ENCODE data around the gene BMP7. TPM values are rescaled to one million over a fixed set of nuclear protein-coding genes. Genes with fewer than 3 reads are reported as not detected.

The BMP7 gene
- total RNA-seq, 1 donor from 2014 or later: 3.7 TPM

DNA sequence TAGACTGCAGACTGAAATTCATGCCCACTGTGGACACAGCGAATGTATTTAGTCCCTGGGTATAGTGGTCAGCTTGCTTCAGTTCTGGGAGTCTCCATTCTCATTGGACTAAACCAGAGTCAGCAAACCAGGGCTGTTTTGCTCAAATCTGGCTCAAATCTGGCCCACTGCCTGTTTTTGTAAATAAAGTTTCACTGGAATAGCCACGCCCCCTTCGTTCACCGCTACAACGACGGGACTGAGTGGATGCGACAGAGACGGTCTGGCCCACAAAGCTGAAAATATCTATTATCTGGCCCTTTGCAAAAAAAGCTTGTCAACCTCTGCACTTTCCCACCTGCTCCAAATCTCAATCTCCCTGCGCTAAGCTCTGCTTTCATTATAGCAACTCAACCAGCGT lies 135.4 kb downstream of the BMP7 start:
- H3K27ac ChIP-seq (ENCODE audit: low read depth, low read length): no peak overlapping the region

DNA sequence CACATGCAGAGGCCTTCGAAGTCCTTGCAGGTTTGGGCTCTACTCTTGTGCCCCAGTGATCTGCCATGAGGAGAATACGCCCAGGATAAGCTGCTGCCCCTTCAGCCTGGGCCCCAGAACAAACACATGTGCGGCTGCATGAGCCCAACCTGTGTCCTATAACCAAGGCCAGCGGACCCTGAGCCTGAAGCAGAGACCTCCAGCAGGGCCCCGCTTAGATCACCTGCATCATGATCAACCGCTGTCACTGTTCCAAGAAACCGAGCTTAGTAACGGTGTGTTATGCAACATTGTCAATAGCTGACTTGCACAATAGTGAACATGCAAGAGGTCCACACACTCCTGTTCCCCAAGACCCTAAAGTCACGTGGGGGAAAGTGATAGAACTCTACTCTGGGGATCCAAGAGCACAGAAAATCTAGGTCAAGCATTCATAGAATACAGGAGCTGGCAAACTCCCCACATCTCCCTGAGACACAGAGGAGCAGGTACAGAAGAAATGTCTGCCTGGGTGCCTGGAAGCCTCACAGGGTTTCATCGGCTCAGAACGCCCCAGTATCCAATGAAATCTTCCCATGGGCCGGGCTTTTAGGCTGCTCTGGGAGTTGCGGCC lies 136.2 kb downstream of the BMP7 start:
- Histone ChIP-seq H3K9ac (ENCODE audit: low read depth in 1 of 3, low read length in 3 of 3) (no peak overlapping the region), H3K27me3 (ENCODE audit: control insufficient read depth in 3 of 3, insufficient read depth in 3 of 3, low read length in 3 of 3) (peaks cover 0 to 21% (median 10%) of the 10 kb centered on the region in 3 donors), H3K27ac (ENCODE audit: low read depth, low read length) (no peak overlapping the region), H3K4me3 (ENCODE audit: low read length in 3 of 3) (no peak overlapping the region), H3K36me3 (ENCODE audit: control insufficient read depth in 3 of 3, insufficient read depth in 3 of 3, low read length in 3 of 3) (no peaks in the 10 kb centered on the region), H3K4me1 (ENCODE audit: control insufficient read depth in 3 of 3, insufficient read depth in 3 of 3, low read length in 3 of 3) (no peaks in the 10 kb centered on the region), H3K9me3 (ENCODE audit: control insufficient read depth in 3 of 3, low read length in 3 of 3) (no peaks in the 10 kb centered on the region)

More for the DNA sequence above, 135.4 kb downstream of the BMP7 start:
- no peaks in the 10 kb centered on the region for H3K9me3 ChIP-seq (ENCODE audit: control insufficient read depth in 3 of 3, low read length in 3 of 3)
- H3K9ac ChIP-seq (ENCODE audit: low read depth in 1 of 3, low read length in 3 of 3): no peak overlapping the region
- peaks cover 0 to 15% (median 13%) of the 10 kb centered on the region in 3 donors for H3K27me3 ChIP-seq (ENCODE audit: control insufficient read depth in 3 of 3, insufficient read depth in 3 of 3, low read length in 3 of 3)
- no peak overlapping the region for H3K4me3 ChIP-seq (ENCODE audit: low read length in 3 of 3)
- no peaks in the 10 kb centered on the region for H3K36me3 ChIP-seq (ENCODE audit: control insufficient read depth in 3 of 3, insufficient read depth in 3 of 3, low read length in 3 of 3)
- H3K4me1 ChIP-seq (ENCODE audit: control insufficient read depth in 3 of 3, insufficient read depth in 3 of 3, low read length in 3 of 3): no peaks in the 10 kb centered on the region

DNA sequence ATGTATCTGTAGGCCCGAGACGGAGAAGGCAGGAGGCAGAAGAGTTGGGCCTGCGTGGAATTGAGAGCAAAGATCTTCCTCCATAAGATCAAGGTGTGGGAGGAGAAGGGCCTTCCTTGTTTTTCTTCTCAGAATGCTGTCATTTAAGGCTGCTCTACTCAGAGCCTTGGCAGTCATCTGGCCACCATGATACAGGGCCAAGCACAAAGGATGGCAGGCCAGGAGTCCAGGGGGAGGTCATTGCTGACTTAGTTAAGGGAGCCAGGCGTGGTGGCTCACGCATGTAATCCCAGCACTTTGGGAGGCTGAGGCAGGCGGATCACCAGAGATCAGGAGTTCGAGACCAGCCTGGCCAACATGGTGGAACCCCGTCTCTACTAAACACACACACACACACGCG lies 137.1 kb downstream of the BMP7 start:
- H3K4me3 ChIP-seq (ENCODE audit: low read length in 3 of 3): no peak overlapping the region
- H3K27ac ChIP-seq (ENCODE audit: low read depth, low read length): no peak overlapping the region
- no peaks in the 10 kb centered on the region for H3K4me1 ChIP-seq (ENCODE audit: control insufficient read depth in 3 of 3, insufficient read depth in 3 of 3, low read length in 3 of 3)
- H3K9ac ChIP-seq (ENCODE audit: low read depth in 1 of 3, low read length in 3 of 3): no peak overlapping the region
- H3K27me3 ChIP-seq (ENCODE audit: control insufficient read depth in 3 of 3, insufficient read depth in 3 of 3, low read length in 3 of 3): peaks cover 0 to 21% (median 6%) of the 10 kb centered on the region in 3 donors
- no peaks in the 10 kb centered on the region for H3K9me3 ChIP-seq (ENCODE audit: control insufficient read depth in 3 of 3, low read length in 3 of 3)
- no peaks in the 10 kb centered on the region for H3K36me3 ChIP-seq (ENCODE audit: control insufficient read depth in 3 of 3, insufficient read depth in 3 of 3, low read length in 3 of 3)

DNA sequence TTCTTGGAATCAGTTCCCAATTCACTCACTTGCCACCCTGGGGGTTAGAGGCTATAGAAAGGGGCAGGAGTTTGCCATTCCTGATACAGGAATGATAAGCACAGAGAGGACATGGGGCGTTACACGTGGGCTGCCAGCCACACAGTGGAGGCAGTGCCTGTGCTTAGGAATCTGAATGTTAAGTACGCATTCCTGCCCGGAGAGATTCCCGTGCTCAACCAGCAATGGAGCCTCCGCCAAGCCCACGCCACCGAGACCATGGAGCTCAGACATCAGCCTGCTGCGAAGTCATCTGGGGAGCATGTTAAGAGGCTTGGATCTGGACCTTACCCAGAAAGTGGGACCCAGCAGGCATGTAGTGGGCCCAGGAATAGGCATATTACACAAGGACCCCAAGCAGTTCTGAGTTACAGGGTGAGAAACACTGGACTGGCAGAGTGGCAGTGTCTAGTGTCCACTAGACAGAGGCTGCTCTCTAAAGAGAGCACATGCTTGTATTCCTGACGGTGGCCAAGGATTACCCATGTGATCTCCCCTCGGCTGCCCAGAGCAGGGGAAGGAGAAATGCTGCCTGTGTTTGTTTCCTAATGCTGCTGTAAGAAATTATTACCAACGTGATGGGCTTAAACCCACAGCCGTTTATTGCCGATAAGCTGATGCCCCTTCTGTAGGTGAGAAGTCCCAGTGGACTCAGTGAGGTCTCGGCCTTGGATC lies 138.2 kb downstream of the BMP7 start:
- Histone ChIP-seq H3K4me1 (ENCODE audit: control insufficient read depth in 3 of 3, insufficient read depth in 3 of 3, low read length in 3 of 3) (no peaks in the 10 kb centered on the region), H3K27ac (ENCODE audit: low read depth, low read length) (no peak overlapping the region), H3K4me3 (ENCODE audit: low read length in 3 of 3) (no peak overlapping the region), H3K36me3 (ENCODE audit: control insufficient read depth in 3 of 3, insufficient read depth in 3 of 3, low read length in 3 of 3) (no peaks in the 10 kb centered on the region), H3K9me3 (ENCODE audit: control insufficient read depth in 3 of 3, low read length in 3 of 3) (no peaks in the 10 kb centered on the region), H3K27me3 (ENCODE audit: control insufficient read depth in 3 of 3, insufficient read depth in 3 of 3, low read length in 3 of 3) (peaks cover 0 to 26% (median 6%) of the 10 kb centered on the region in 3 donors), H3K9ac (ENCODE audit: low read depth in 1 of 3, low read length in 3 of 3) (no peak overlapping the region)

DNA sequence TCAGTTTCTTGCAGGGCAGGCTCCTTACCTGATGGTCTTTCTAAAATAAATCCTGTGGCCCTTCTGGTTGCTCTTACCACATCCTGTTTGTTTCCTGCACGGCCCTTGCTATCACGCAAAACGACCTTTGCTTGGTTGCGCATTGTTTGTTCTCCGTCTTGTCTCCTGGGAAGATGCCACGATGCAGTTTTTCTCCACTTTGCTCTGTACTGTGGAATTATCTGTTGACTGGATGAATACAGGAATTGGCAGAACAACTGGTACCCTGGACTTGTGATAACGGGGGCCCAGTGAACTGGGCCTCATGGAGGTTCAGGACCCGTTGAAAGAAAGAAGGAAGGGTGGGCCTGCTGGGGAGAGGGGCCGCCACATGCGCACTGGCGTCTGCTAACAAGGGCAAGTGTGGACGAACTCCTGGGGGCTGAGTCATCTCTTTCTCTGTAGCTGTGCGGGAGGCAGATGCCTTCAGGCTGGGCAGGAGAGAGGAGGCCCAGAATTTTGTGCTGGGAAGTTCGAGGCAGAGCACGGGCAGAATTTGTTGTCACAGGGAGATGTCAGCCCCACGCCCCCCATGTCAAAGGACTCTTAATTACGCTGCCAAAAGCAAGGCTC lies 139.9 kb downstream of the BMP7 start:
- H3K4me1 ChIP-seq (ENCODE audit: control insufficient read depth in 3 of 3, insufficient read depth in 3 of 3, low read length in 3 of 3): no peaks in the 10 kb centered on the region
- no peak overlapping the region for H3K27ac ChIP-seq (ENCODE audit: low read depth, low read length)
- H3K36me3 ChIP-seq (ENCODE audit: control insufficient read depth in 3 of 3, insufficient read depth in 3 of 3, low read length in 3 of 3): no peaks in the 10 kb centered on the region
- H3K9ac ChIP-seq (ENCODE audit: low read depth in 1 of 3, low read length in 3 of 3): no peak overlapping the region
- no peak overlapping the region for H3K4me3 ChIP-seq (ENCODE audit: low read length in 3 of 3)
- H3K9me3 ChIP-seq (ENCODE audit: control insufficient read depth in 3 of 3, low read length in 3 of 3): no peaks in the 10 kb centered on the region
- peaks cover 0 to 20% (median 2%) of the 10 kb centered on the region in 3 donors for H3K27me3 ChIP-seq (ENCODE audit: control insufficient read depth in 3 of 3, insufficient read depth in 3 of 3, low read length in 3 of 3)

DNA sequence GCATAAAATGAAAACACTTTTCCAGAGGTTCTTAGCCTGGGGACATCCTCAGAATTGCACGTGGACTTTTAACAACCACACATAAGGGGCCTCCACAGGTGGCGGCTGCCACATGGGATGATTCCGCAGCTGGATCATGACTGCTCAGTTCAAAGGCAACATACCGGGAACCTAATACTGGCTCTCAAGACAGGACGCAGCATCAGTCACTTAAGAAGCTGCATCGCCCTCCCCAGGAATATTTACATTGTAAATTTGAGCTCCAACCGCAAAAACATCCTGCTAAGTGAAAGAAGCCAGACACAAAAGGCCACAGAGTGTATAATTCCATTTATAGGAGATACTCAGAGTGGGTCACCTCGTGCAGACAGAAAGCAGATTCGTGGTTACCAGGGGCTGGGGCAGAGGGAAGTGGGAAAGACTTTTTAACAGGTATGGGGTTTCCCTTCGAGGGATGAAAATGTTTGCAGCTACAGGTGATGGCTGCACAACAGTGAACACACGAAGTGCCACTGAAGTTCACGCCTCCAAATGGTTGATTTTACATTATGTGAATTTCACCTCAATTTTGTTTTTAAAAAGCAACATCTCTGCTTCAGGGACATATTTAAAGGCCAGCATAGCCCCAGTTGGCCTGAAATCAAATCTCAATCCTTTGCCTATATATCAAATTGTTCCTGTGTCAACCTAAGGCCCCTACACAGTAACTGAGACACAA lies 141.5 kb downstream of the BMP7 start:
- Histone ChIP-seq H3K4me1 (ENCODE audit: control insufficient read depth in 3 of 3, insufficient read depth in 3 of 3, low read length in 3 of 3) (no peaks in the 10 kb centered on the region), H3K36me3 (ENCODE audit: control insufficient read depth in 3 of 3, insufficient read depth in 3 of 3, low read length in 3 of 3) (no peaks in the 10 kb centered on the region), H3K4me3 (ENCODE audit: low read length in 3 of 3) (no peak overlapping the region), H3K27ac (ENCODE audit: low read depth, low read length) (no peak overlapping the region), H3K9ac (ENCODE audit: low read depth in 1 of 3, low read length in 3 of 3) (no peak overlapping the region), H3K27me3 (ENCODE audit: control insufficient read depth in 3 of 3, insufficient read depth in 3 of 3, low read length in 3 of 3) (peaks cover 0 to 15% (median 0%) of the 10 kb centered on the region in 3 donors), H3K9me3 (ENCODE audit: control insufficient read depth in 3 of 3, low read length in 3 of 3) (no peaks in the 10 kb centered on the region)

DNA sequence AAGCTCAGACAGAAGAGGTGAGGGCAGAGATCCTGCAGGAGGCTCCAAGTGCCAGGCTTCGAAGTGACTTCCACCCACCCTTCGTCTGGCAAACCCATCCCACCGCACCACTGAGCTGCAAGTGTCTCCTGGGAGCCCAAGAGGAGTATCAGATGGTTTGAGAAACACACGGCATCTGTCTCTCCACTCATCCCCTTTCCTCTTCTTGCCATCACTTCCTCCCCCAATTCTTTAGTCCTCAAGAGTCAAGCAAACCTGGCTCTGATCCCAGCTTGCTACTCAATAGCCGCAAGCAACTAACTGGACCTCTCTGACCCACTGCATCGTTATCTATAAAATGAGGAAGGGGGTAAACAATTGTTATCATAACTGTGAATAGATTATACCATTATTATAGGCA lies 142.1 kb downstream of the BMP7 start:
- Histone ChIP-seq H3K27ac (ENCODE audit: low read depth, low read length) (no peak overlapping the region), H3K36me3 (ENCODE audit: control insufficient read depth in 3 of 3, insufficient read depth in 3 of 3, low read length in 3 of 3) (no peaks in the 10 kb centered on the region), H3K9ac (ENCODE audit: low read depth in 1 of 3, low read length in 3 of 3) (no peak overlapping the region), H3K9me3 (ENCODE audit: control insufficient read depth in 3 of 3, low read length in 3 of 3) (no peaks in the 10 kb centered on the region), H3K27me3 (ENCODE audit: control insufficient read depth in 3 of 3, insufficient read depth in 3 of 3, low read length in 3 of 3) (peaks cover 0 to 15% (median 0%) of the 10 kb centered on the region in 3 donors), H3K4me1 (ENCODE audit: control insufficient read depth in 3 of 3, insufficient read depth in 3 of 3, low read length in 3 of 3) (no peaks in the 10 kb centered on the region), H3K4me3 (ENCODE audit: low read length in 3 of 3) (no peak overlapping the region)

DNA sequence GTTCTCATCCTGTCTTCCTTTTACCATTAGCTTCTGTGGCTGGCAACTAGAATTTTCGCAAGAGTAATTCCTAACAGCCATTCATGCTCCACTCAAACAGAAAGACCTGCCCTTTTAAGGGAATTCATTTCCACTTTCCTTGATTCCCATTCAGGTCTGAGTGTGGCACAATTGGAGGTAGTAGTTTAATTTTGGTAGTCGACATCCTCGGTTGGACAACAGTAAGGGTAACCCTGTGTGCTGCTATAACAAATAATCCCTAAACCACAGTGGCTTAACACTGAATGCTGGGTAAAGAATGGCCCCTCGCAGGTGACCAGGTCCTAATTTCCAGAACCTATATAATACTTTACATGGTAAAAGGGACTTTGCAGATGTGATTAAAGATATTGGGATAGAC lies 142.9 kb downstream of the BMP7 start:
- H3K9ac ChIP-seq (ENCODE audit: low read depth in 1 of 3, low read length in 3 of 3): no peak overlapping the region
- no peaks in the 10 kb centered on the region for H3K4me1 ChIP-seq (ENCODE audit: control insufficient read depth in 3 of 3, insufficient read depth in 3 of 3, low read length in 3 of 3)
- H3K27me3 ChIP-seq (ENCODE audit: control insufficient read depth in 3 of 3, insufficient read depth in 3 of 3, low read length in 3 of 3): peaks cover 0 to 15% (median 0%) of the 10 kb centered on the region in 3 donors
- H3K36me3 ChIP-seq (ENCODE audit: control insufficient read depth in 3 of 3, insufficient read depth in 3 of 3, low read length in 3 of 3): no peaks in the 10 kb centered on the region
- no peak overlapping the region for H3K4me3 ChIP-seq (ENCODE audit: low read length in 3 of 3)
- no peak overlapping the region for H3K27ac ChIP-seq (ENCODE audit: low read depth, low read length)
- H3K9me3 ChIP-seq (ENCODE audit: control insufficient read depth in 3 of 3, low read length in 3 of 3): no peaks in the 10 kb centered on the region

DNA sequence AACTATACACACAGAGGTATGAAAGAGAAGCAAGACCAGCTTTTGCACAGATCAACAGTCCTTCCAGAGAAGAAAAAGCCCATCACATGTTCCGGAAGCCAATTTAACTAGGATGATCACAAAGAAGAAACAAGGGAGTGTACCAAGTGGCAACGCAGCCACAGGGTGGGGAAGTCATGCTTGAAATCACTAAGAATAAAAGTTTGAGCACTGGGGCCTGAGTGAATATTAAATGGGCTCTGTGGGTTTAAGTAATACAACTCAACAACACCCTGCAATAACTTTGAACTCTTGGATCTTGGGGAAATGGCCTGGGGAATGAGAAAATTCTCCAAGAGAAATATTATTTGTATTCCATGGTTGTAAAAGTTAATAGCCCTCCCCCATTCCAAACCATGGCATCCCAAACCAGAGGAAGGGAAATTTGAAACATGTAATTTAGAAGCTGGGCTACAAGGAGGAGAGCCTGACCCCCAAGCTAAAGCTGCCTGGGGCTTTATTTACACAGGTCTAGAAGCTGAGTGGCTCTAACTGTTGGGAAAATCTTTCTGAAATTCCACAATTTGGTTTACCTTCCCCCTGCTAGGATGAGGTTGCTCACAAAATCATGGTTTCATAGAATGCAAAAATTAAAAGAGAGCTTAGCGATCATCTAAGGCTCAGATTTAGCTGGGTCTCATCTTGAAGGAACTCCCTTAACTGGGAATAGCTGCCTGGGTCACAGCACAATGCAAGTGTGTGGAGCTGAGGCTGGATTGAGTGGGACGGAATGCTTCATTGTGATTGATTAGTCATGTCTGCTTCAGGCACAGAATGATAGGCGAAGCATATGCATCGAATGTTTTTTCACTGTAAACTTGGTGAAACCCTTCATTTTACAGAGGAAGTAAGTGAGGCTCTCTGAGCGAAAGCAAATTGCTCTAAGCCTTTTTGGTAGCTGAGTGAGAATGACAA lies 143.6 kb downstream of the BMP7 start:
- Histone ChIP-seq H3K36me3 (ENCODE audit: control insufficient read depth in 3 of 3, insufficient read depth in 3 of 3, low read length in 3 of 3) (no peaks in the 10 kb centered on the region), H3K9ac (ENCODE audit: low read depth in 1 of 3, low read length in 3 of 3) (no peak overlapping the region), H3K9me3 (ENCODE audit: control insufficient read depth in 3 of 3, low read length in 3 of 3) (no peaks in the 10 kb centered on the region), H3K4me1 (ENCODE audit: control insufficient read depth in 3 of 3, insufficient read depth in 3 of 3, low read length in 3 of 3) (no peaks in the 10 kb centered on the region), H3K4me3 (ENCODE audit: low read length in 3 of 3) (no peak overlapping the region), H3K27me3 (ENCODE audit: control insufficient read depth in 3 of 3, insufficient read depth in 3 of 3, low read length in 3 of 3) (peaks cover 0 to 15% (median 0%) of the 10 kb centered on the region in 3 donors), H3K27ac (ENCODE audit: low read depth, low read length) (no peak overlapping the region)
